Esophagus (tissue), 2 donors: ENCODE data around the gene PCED1B. TPM values are rescaled to one million over a fixed set of nuclear protein-coding genes. Genes with fewer than 3 reads are reported as not detected.
"Not testable (repeated sequence)": the region's sequence is repeated elsewhere in the genome, so short reads cannot be mapped to it uniquely, and the experiment has no call there.

ENCODE experiments used
- H3K27ac ChIP-seq, 2 donors: one replicate each; pipeline ENCODE4 v1.5.1; 2013; ENCODE audit warnings: low read depth in 2 of 2, mild to moderate bottlenecking in 2 of 2, inconsistent platforms in 1 of 2, low read length in 1 of 2, moderate library complexity in 1 of 2
- H3K27me3 ChIP-seq, 2 donors: one replicate each; pipeline ENCODE4 v1.6.1; 2013; ENCODE audit warnings: low read length in 2 of 2, control low read depth in 1 of 2, mild to moderate bottlenecking in 1 of 2; ENCODE audit not compliant: insufficient read depth in 2 of 2, control insufficient read depth in 1 of 2
- H3K36me3 ChIP-seq, 2 donors: one replicate each; pipeline ENCODE4 v1.6.1; 2013; ENCODE audit warnings: low read length in 1 of 2; ENCODE audit not compliant: control insufficient read depth in 2 of 2, insufficient read depth in 2 of 2
- H3K4me1 ChIP-seq, 2 donors: one replicate each; pipeline ENCODE4 v1.6.1; 2013; ENCODE audit warnings: low read length in 1 of 2; ENCODE audit not compliant: control insufficient read depth in 2 of 2, insufficient read depth in 2 of 2
- H3K4me3 ChIP-seq, 2 donors: one replicate each; pipeline ENCODE4 v1.5.1; 2013; ENCODE audit warnings: low read length in 2 of 2, mild to moderate bottlenecking in 2 of 2, low read depth in 1 of 2, moderate library complexity in 1 of 2
- H3K9me3 ChIP-seq, 2 donors: one replicate each; pipeline ENCODE4 v1.6.1; 2013; ENCODE audit warnings: mild to moderate bottlenecking in 2 of 2, low read depth in 1 of 2, low read length in 1 of 2, moderate library complexity in 1 of 2; ENCODE audit not compliant: control insufficient read depth in 2 of 2, insufficient read depth in 1 of 2
- WGBS, 2 donors: extraction: QIAGEN DNeasy Blood & Tissue Kit; methylation state at CpG; one replicate each; pipeline ENCODE4 v1.1.7; 2013; 5-methylcytosine and 5-hydroxymethylcytosine counted together
- polyA plus RNA-seq, 2 donors: library from polyadenylated mRNA; stranded (reverse); fragments of 200-250 nt; gene quantifications; one replicate each; pipeline ENCODE4 v1.2.3, GENCODE V29; 2013
- donor health status: healthy with polysubstance abuse.
- donor health status: Bipolar disorder and iron deficiency.

Gene PCED1B
- polyA plus RNA-seq, 2 donors: 1.2 to 1.6 TPM

GRCh38 chr12:47216150-47216677 is 136.8 kb downstream of the PCED1B start:
- no peaks in the 10 kb centered on the region for H3K9me3 ChIP-seq
- peaks cover 0 to 2% of the 10 kb centered on the region in 2 donors for H3K4me1 ChIP-seq
- 71 to 73% methylated on average over 8 of the region's 8 CpGs for WGBS, 2 donors
- H3K36me3 ChIP-seq: no peaks in the 10 kb centered on the region
- H3K27ac ChIP-seq: no peak overlapping the region
- no peaks in the 10 kb centered on the region for H3K27me3 ChIP-seq
- peak overlapping the region in 1 of 2 donors; percentile 9 for H3K4me3 ChIP-seq

DNA sequence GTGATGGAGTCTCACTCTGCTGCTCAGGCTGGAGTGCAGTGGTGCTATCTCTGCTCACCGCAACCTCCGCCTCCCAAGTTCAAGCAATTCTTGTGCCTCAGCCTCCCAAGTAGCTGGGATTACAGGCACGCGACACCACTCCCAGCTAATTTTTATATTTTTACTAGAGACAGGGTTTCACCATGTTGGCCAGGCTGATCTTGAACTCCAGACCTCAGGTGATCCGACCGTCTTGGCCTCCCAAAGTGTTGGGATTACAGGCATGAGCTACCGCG is 138.1 kb downstream of the PCED1B start:
- H3K36me3 ChIP-seq, H3K4me3 ChIP-seq, H3K27ac ChIP-seq, H3K27me3 ChIP-seq, H3K9me3 ChIP-seq, H3K4me1 ChIP-seq: not testable (repeated sequence)
- 87 to 90% methylated on average over 8 of the region's 8 CpGs for WGBS, 2 donors

- no peaks in the 10 kb centered on the region for H3K9me3 ChIP-seq
- 84 to 86% methylated on average over 8 of the region's 8 CpGs for WGBS, 2 donors
- H3K4me3 ChIP-seq: no peak overlapping the region
- peaks cover 0 to 2% of the 10 kb centered on the region in 2 donors for H3K4me1 ChIP-seq
- H3K27me3 ChIP-seq: no peaks in the 10 kb centered on the region
- H3K36me3 ChIP-seq: no peaks in the 10 kb centered on the region
- H3K27ac ChIP-seq: no peak overlapping the region
These were observed 138.8 kb downstream of the PCED1B start for GRCh38 chr12:47218191-47218654.

DNA sequence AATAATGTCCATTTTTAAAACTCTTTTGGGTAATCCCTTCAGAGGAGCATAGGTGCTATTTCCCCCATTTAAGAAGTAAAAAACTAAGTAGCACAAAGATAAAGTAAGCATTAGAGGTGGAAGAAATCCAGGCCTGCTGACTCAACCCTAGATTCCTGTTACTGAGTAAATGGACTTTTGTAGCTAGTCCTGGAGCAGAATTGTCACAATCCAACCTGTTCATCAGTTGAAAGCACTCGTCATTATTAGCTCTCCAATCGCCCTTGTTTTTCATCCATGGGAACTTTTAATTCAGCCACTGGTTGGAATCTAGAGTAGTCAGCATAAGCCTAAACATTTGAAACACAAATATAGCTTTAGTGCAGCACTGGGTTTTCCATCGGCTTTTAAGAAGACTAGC is 139.8 kb downstream of the PCED1B start:
- Histone ChIP-seq H3K4me1 (peaks cover 0 to 3% of the 10 kb centered on the region in 2 donors), H3K27ac (no peak overlapping the region)
- WGBS, 2 donors: 61 to 68% methylated on average over 3 of the region's 3 CpGs

GRCh38 chr12:47221256-47222023 is 142.0 kb downstream of the PCED1B start:
- H3K27ac ChIP-seq: no peak overlapping the region
- WGBS, 2 donors: 80 to 90% methylated on average over 2 of the region's 2 CpGs
- no peaks in the 10 kb centered on the region for H3K27me3 ChIP-seq
- no peaks in the 10 kb centered on the region for H3K9me3 ChIP-seq
- H3K4me1 ChIP-seq: peaks cover 0 to 3% of the 10 kb centered on the region in 2 donors
- no peaks in the 10 kb centered on the region for H3K36me3 ChIP-seq
- no peak overlapping the region for H3K4me3 ChIP-seq

More for the DNA sequence above, 139.8 kb downstream of the PCED1B start:
- Histone ChIP-seq H3K27me3 (no peaks in the 10 kb centered on the region), H3K9me3 (no peaks in the 10 kb centered on the region), H3K36me3 (no peaks in the 10 kb centered on the region), H3K4me3 (no peak overlapping the region)

DNA sequence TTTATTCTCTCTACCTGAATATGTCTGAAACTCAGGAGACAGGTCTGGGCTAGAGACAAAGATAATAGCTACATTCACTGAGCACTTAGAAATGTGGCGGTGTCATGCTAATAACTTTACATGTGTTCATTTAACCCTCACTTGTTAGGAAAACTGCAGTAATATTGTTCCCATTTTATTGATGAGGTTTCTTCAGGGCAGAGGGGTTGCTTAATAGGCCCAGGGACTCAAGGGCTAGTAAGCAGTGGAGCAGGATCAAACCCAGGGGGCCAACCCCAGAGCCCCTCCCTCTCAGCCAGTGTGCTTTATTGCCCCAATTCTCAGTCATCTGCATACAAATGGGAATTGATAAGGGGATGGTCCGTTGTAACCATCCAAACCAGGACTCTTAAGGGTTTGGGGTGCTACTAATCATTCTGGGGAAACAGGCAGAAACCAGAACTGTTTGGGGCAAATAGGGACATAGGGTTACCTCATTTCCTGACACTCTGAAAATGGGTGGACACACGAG is 143.2 kb downstream of the PCED1B start:
- no peaks in the 10 kb centered on the region for H3K9me3 ChIP-seq
- no peaks in the 10 kb centered on the region for H3K36me3 ChIP-seq
- peaks cover 0 to 3% of the 10 kb centered on the region in 2 donors for H3K4me1 ChIP-seq
- no peaks in the 10 kb centered on the region for H3K27me3 ChIP-seq
- no peak overlapping the region for H3K4me3 ChIP-seq
- 69 to 76% methylated on average over 3 of the region's 3 CpGs for WGBS, 2 donors
- no peak overlapping the region for H3K27ac ChIP-seq

DNA sequence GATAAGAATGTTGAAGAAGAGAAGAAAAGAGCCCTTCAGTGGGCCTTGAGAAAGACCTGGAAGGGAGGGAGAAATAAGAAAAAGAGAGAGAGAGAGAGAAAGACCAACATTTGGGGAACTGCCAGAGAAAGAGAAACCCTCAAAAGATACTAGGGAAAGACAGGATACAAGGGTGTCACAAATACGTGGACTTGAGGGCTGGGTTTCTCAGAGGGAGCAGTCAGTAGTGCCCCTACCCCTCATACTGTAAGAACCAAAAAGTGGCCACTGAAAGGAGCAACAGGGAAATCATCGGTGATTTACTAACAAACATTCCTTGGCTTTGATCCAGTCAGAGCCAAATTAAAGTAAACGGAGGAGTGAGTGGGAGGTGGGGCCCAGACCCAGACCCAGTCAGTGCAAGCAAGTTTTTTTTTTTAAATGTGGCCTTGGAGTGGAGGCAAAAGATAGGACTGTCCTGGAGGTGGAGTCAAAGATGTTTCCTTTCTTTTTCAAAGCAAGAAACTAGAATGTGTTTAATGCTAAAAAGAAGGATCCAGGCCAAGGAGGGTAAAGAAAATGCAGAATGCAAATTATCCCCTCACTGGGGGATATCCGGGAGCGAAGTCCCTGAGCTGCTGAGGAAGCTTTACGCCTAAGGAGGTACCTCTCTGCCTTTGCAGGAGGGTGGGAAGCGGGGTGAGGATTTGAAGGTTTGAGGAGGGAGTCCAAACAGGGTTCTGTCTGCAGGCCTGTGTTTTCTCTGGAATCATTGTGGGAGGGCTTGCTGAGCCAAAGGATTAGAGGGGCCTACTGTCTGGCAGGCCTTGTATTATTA is 143.8 kb downstream of the PCED1B start:
- H3K9me3 ChIP-seq: no peaks in the 10 kb centered on the region
- H3K4me3 ChIP-seq: no peak overlapping the region
- H3K36me3 ChIP-seq: no peaks in the 10 kb centered on the region
- 57 to 59% methylated on average over 7 of the region's 7 CpGs for WGBS, 2 donors
- H3K27ac ChIP-seq: no peak overlapping the region
- H3K4me1 ChIP-seq: peaks cover 0 to 3% of the 10 kb centered on the region in 2 donors
- no peaks in the 10 kb centered on the region for H3K27me3 ChIP-seq

- no peak overlapping the region for H3K27ac ChIP-seq
These were observed 144.4 kb downstream of the PCED1B start for GRCh38 chr12:47223848-47224213.

DNA sequence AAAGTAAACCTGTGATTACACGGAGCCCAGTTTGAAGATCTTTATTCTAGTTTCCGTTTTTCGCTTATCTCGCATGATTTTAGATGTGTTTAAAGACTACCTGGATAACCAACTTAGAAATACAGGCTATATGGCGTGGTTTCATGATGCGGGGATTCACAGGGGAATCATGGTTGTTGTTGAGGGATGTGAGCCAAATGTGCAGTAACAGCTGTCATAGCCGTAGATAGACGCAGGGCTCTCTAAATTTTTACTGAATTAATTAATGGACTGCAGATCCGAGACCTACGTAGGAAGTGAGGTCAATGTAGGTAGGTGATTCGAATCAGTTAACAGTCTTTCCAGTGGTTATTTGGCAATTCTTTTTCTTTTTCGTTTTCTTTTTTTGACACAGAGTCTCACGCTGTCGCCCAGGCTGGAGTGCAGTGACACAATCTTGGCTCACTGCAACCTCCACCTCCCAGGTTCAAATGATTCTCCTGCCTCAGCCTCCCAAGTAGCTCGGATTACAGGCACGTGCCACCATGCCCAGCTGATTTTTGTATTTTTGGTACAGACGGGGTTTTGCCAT is 145.2 kb downstream of the PCED1B start:
- no peaks in the 10 kb centered on the region for H3K27me3 ChIP-seq
- WGBS, 2 donors: 86 to 88% methylated on average over 17 of the region's 17 CpGs
- no peak overlapping the region for H3K4me3 ChIP-seq
- no peak overlapping the region for H3K27ac ChIP-seq
- no peaks in the 10 kb centered on the region for H3K36me3 ChIP-seq
- H3K4me1 ChIP-seq: peaks cover 0 to 3% of the 10 kb centered on the region in 2 donors
- no peaks in the 10 kb centered on the region for H3K9me3 ChIP-seq

More at GRCh38 chr12:47223848-47224213, 144.4 kb downstream of the PCED1B start:
- no peak overlapping the region for H3K4me3 ChIP-seq
- H3K4me1 ChIP-seq: peaks cover 0 to 3% of the 10 kb centered on the region in 2 donors
- H3K36me3 ChIP-seq: no peaks in the 10 kb centered on the region
- 32 to 33% methylated on average over 4 of the region's 4 CpGs for WGBS, 2 donors
- no peaks in the 10 kb centered on the region for H3K9me3 ChIP-seq
- no peaks in the 10 kb centered on the region for H3K27me3 ChIP-seq
